H1 (cell line): ENCODE data around the gene DOCK8.

Source experiments
- POLR2A ChIP-seq, 2 experiments: IDR thresholded peaks; 1 replicate in 1 of 2; 2 replicates in 1 of 2; pipeline ENCODE4 v1.6.1; 2011; ENCODE audit warnings: low read depth in 2 of 2, low read length in 2 of 2, mild to moderate bottlenecking in 2 of 2; ENCODE audit errors: control extremely low read depth in 1 of 2
- SIN3A ChIP-seq, 2 experiments: IDR thresholded peaks in 1 of 2; conservative IDR thresholded peaks in 1 of 2; 2 replicates each; pipeline ENCODE4 v1.6.1; 2011 to 2012; ENCODE audit warnings: low read length in 2 of 2, improper control_type of control experiment in 1 of 2, low read depth in 1 of 2, mild to moderate bottlenecking in 1 of 2
- TAF1 ChIP-seq: IDR thresholded peaks from 2 replicates; pipeline ENCODE4 v1.6.1; 2011; ENCODE audit warnings: mild to moderate bottlenecking, low read depth, low read length
- TF ChIP-seq, protein P1 (sequence below), 3 experiments: IDR thresholded peaks; 1 replicate in 2 of 3; 2 replicates in 1 of 3; pipeline versions ENCODE4 v1.5.1 to v1.6.1; 2011; ENCODE audit warnings: low read length in 3 of 3, mild to moderate bottlenecking in 3 of 3, inconsistent platforms in 2 of 3, low read depth in 1 of 3, moderate library complexity in 1 of 3; ENCODE audit not compliant: insufficient read depth in 1 of 3; ENCODE audit errors: control extremely low read depth in 1 of 3

DNA sequence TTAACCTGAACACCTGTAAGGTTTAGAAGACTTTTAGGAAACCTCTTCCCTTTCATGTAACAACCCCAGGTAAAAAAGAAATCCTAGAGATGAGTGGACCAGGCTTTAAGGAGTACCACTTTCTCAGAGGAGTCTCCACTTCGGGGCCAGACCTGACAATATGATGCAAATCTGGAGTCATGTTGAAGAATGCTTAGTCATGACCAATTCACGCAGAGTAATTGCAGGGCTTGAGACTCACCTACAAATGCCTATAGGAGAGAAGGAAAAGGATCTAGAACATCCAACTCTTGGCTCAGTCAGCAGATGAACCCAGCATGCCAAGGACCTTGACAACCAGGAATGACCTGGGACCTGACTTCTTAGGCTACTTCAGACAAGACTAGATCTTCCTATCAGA lies 235.4 kb downstream of the DOCK8 start:
- TF ChIP-seq TAF1 (no peak), SIN3A (conservative IDR thresholded peaks at IDR 0.05 in 1 of 2, IDR thresholded peaks at IDR 0.05 in 1 of 2; ENCODE audit: low read depth in 1 of 2, low read length in 2 of 2) (no peak), POLR2A (IDR thresholded peaks at IDR 0.05; ENCODE audit: control extremely low read depth in 1 of 2, low read depth in 2 of 2, low read length in 2 of 2) (no peak)
- TF ChIP-seq, protein P1, sequence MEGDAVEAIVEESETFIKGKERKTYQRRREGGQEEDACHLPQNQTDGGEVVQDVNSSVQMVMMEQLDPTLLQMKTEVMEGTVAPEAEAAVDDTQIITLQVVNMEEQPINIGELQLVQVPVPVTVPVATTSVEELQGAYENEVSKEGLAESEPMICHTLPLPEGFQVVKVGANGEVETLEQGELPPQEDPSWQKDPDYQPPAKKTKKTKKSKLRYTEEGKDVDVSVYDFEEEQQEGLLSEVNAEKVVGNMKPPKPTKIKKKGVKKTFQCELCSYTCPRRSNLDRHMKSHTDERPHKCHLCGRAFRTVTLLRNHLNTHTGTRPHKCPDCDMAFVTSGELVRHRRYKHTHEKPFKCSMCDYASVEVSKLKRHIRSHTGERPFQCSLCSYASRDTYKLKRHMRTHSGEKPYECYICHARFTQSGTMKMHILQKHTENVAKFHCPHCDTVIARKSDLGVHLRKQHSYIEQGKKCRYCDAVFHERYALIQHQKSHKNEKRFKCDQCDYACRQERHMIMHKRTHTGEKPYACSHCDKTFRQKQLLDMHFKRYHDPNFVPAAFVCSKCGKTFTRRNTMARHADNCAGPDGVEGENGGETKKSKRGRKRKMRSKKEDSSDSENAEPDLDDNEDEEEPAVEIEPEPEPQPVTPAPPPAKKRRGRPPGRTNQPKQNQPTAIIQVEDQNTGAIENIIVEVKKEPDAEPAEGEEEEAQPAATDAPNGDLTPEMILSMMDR (IDR thresholded peaks at IDR 0.05; ENCODE audit: control extremely low read depth in 1 of 3, insufficient read depth in 1 of 3, low read depth in 1 of 3, low read length in 3 of 3) = no peak
